Parathyroid adenoma (tissue), 2 donors: ENCODE data around the gene SMARCA2.

Experiments used
- H2AFZ ChIP-seq: fragments of 300-600 bp; sonication (generic); one replicate; pipeline ENCODE4 v1.7.0; 2017; ENCODE audit warnings: antibody characterized with exemption, mild to moderate bottlenecking
- H3K27ac ChIP-seq: fragments of 300-600 bp; sonication (generic); one replicate; pipeline ENCODE4 v1.7.0; 2017
- H3K27me3 ChIP-seq: fragments of 300-600 bp; sonication (generic); one replicate; pipeline ENCODE4 v1.7.0; 2017; ENCODE audit warnings: low read length; ENCODE audit not compliant: control insufficient read depth, insufficient read depth
- H3K36me3 ChIP-seq: fragments of 300-600 bp; sonication (generic); one replicate; pipeline ENCODE4 v1.7.0; 2017; ENCODE audit warnings: low read length; ENCODE audit not compliant: control insufficient read depth, insufficient read depth
- H3K4me1 ChIP-seq: fragments of 300-600 bp; sonication (generic); one replicate; pipeline ENCODE4 v1.7.0; 2017; ENCODE audit warnings: control low read depth
- H3K4me2 ChIP-seq: fragments of 300-600 bp; sonication (generic); one replicate; pipeline ENCODE4 v1.7.0; 2017; ENCODE audit warnings: low read length
- H3K4me3 ChIP-seq: fragments of 300-600 bp; sonication (generic); one replicate; pipeline ENCODE4 v1.7.0; 2017; ENCODE audit warnings: low read depth, low read length
- H3K79me2 ChIP-seq: fragments of 300-600 bp; sonication (generic); one replicate; pipeline ENCODE4 v1.7.0; 2017; ENCODE audit warnings: control low read depth
- H3K9ac ChIP-seq: fragments of 300-600 bp; sonication (generic); one replicate; pipeline ENCODE4 v1.7.0; 2017; ENCODE audit warnings: mild to moderate bottlenecking
- H3K9me3 ChIP-seq: fragments of 300-600 bp; sonication (generic); one replicate; pipeline ENCODE4 v1.7.0; 2017; ENCODE audit warnings: low read length; ENCODE audit not compliant: control insufficient read depth
- CTCF ChIP-seq: fragments of 300-600 bp; sonication (generic); IDR thresholded peaks from one replicate; pipeline ENCODE4 v1.7.0; 2017; ENCODE audit warnings: antibody characterized with exemption, mild to moderate bottlenecking
- donor health status: primary hyperparathyroidism.

The SMARCA2 gene

GRCh38 chr9:2086971-2087370 lies 71.8 kb downstream of the SMARCA2 start:
- Histone ChIP-seq H2AFZ (no peak overlapping the region), H3K27ac (no peak overlapping the region), H3K36me3 (no peaks in the 10 kb centered on the region), H3K4me2 (no peak overlapping the region), H3K9me3 (no peaks in the 10 kb centered on the region), H3K9ac (no peak overlapping the region), H3K79me2 (peaks cover 2% of the 10 kb centered on the region), H3K27me3 (no peaks in the 10 kb centered on the region), H3K4me3 (no peak overlapping the region), H3K4me1 (no peaks in the 10 kb centered on the region)
- no peak for TF ChIP-seq CTCF

- no peaks in the 10 kb centered on the region for H3K36me3 ChIP-seq
- no peaks in the 10 kb centered on the region for H3K9me3 ChIP-seq
- no peak overlapping the region for H3K4me3 ChIP-seq
- no peak overlapping the region for H3K27ac ChIP-seq
- no peaks in the 10 kb centered on the region for H3K27me3 ChIP-seq
- peaks cover 2% of the 10 kb centered on the region for H3K79me2 ChIP-seq
- H2AFZ ChIP-seq = no peak overlapping the region
- TF ChIP-seq CTCF = peak; percentile 54
- H3K4me1 ChIP-seq = no peaks in the 10 kb centered on the region
- H3K4me2 ChIP-seq = no peak overlapping the region
- no peak overlapping the region for H3K9ac ChIP-seq
Measured at GRCh38 chr9:2087500-2088313, 72.6 kb downstream of the SMARCA2 start.

- Histone ChIP-seq H3K9ac (no peak overlapping the region), H3K27me3 (no peaks in the 10 kb centered on the region)
- TF ChIP-seq CTCF = no peak
Measured at GRCh38 chr9:2093920-2094597, 78.9 kb downstream of the SMARCA2 start.

GRCh38 chr9:2096376-2096970 lies 81.3 kb downstream of the SMARCA2 start:
- Histone ChIP-seq H3K79me2 (peaks cover 4% of the 10 kb centered on the region), H3K4me3 (no peak overlapping the region), H2AFZ (no peak overlapping the region), H3K27me3 (no peaks in the 10 kb centered on the region), H3K4me1 (no peaks in the 10 kb centered on the region), H3K36me3 (no peaks in the 10 kb centered on the region), H3K9ac (no peak overlapping the region), H3K9me3 (no peaks in the 10 kb centered on the region), H3K27ac (no peak overlapping the region), H3K4me2 (no peak overlapping the region)
- no peak for TF ChIP-seq CTCF

More at GRCh38 chr9:2093920-2094597, 78.9 kb downstream of the SMARCA2 start:
- Histone ChIP-seq H3K27ac (no peak overlapping the region), H3K79me2 (peaks cover 6% of the 10 kb centered on the region), H3K4me1 (no peaks in the 10 kb centered on the region), H2AFZ (no peak overlapping the region), H3K9me3 (no peaks in the 10 kb centered on the region), H3K36me3 (no peaks in the 10 kb centered on the region), H3K4me2 (no peak overlapping the region), H3K4me3 (no peak overlapping the region)
